NCI-H146 treated with DMSO at 0.1 percent for 48 hours (cell line): Measurements from ENCODE around the gene FHOD3.

ENCODE experiments used
- DNase-seq: peaks from one replicate; lab custom pipeline; 2025; ENCODE audit not compliant: unreplicated experiment; lab: John Stamatoyannopoulos, UW

Gene FHOD3

GRCh38 chr18:36297417-36298125 lies at the start of gene FHOD3:
TSS of gene FHOD3 (plus strand) at chr18:36297713. CDS start at chr18:36297836, 123 bp downstream.
- peak; percentile 72 for DNase-seq

DNA sequence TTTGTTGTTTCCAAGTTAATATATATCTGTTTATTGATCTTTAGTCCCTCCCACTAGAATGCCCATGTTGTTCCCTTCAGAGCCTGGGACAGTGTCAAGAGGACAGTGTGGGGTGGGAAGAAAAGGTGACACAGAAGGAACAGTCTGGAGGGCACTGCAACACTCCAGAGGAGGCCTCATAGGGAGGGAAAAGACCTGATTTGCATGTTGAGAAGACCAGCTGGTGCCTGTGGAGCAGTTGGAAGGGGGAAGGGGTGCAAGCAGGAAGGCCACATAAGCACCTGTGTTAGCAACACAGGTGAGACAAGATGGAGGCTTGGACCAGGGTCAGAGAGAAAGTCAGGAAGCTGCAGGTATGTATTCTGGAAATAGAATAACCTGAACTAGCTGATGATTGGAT lies 48.1 kb upstream of the FHOD3 start:
- no peak for DNase-seq

- DNase-seq, result no peak
These were observed 46.7 kb upstream of the FHOD3 start for GRCh38 chr18:36250827-36251226.

DNA sequence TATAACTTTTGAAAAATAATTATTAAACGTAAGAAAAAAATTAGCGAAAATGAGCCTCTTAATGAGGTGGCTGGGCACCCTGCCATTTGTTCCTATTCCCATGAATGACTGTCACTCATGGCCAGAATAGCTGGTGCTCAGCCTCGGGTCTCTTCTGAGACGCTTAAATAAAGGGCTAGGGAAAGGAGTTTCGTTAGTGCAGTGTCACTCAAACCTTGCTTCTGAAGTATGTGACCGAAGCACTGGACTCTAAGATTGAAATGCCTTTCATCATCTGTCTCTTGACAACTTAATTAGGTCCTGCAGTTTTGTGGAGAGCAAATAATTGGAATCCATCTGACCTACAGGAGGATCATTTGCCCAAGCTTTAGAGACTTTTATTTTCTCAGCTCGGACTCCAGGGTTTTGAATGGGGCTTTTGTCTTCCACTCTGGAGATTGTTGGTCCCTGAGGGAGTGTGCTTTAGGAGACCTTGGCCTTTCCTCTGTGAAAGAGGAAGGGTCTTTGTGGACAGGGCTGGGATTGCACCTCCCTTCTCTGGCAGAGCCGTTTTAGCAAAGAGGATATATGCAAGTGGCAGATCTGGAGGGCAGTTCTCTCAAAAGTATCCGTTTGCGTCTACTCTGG lies 42.3 kb upstream of the FHOD3 start:
- DNase-seq, result no peak

GRCh38 chr18:36256094-36256493 lies 41.4 kb upstream of the FHOD3 start:
- no peak for DNase-seq

DNA sequence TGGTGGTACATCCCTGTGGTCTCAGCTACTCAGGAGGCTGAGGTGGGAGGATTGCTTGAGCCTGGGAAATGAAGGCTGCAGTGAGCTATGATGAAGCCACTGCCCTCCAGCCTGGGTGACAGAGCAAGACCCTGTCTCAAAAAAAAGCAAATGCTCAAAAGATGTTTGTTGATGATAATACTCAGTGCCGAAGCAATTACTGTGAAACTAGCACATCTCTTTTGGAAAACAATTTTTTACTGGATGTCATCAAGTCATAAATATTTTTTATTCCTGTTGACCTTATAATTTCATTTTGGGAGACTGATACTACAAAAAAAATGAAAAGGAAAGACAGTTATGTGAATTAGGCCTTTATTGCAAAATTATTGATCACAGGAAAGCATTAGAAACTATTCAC lies 34.5 kb upstream of the FHOD3 start:
- DNase-seq, result no peak

DNA sequence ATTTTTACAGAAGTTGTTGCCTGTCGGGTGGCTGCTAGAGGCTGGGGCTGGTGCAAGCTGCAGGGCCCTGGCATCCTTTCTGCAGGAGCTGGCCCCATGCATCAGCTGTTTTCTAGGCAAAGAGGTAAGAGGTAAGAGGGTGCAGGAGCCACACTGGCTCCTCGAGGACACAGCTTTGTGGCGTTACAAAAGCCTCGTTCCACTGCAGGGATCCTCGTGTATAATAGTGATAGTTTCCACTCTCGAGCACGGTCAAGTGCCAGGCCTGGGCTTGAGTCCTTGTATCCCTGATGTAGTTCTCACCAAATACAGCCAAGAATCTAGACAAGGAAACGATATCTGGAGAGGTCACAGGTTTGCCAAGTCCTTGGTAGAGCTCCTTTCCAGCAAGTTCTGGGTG lies 33.2 kb upstream of the FHOD3 start:
- DNase-seq, result no peak

GRCh38 chr18:36265015-36265414 lies 32.5 kb upstream of the FHOD3 start:
- no peak for DNase-seq

- DNase-seq, result no peak
These were observed 28.4 kb upstream of the FHOD3 start for GRCh38 chr18:36269157-36269556.

GRCh38 chr18:36271153-36271552 lies 26.4 kb upstream of the FHOD3 start:
- no peak for DNase-seq

- DNase-seq, result no peak
These were observed 24.2 kb upstream of the FHOD3 start for GRCh38 chr18:36273347-36273746.

DNA sequence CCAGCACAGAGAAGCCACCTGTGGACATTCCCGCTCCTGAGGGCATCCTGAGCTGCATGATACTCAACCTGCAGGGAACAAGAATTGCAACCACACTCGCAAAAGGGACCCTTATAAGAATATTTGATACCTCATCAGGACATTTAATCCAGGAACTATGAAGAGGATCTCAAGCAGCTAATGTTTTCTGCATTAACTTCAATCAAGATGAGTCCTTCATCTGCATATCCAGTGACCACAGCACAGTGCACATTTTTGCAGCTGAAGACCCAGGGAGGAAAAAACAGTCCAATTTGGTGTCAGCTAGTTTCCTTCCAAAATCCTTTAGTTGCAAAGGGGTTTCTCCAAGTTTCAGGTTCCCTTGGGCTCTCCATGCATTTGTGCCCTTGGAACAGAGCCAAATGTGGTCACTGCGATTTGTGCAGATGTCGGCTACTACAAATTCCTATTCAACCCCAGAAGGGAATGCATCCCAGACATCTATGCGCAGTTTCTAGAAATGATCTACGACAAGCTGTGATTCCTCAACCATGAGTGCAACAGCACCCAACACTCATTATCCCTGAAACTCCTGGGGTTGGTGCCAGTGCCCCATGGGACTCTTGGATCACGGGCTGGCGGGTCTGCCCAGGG lies 23.3 kb upstream of the FHOD3 start:
- DNase-seq, result no peak

- no peak for DNase-seq
These were observed 22.0 kb upstream of the FHOD3 start for GRCh38 chr18:36275561-36275960.

DNA sequence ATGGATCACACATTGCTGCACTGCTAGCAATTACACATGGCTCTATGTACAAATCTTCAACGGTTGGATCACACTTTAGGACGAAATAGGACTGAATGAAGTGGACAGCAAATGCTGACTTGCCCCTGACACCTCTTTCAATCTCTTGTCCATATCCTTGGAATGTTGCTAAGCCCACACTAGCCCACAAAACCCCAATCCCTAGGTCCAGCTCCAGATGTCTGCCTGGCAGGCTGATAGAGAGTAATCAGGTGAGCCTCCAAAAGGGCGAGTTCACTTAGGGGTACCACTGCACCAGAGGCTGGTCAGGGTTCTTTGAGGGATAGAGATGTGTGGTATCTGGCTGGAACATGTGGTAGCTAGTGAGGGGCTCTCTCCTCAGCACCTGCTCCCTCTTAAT lies 18.5 kb upstream of the FHOD3 start:
- DNase-seq, result no peak

DNA sequence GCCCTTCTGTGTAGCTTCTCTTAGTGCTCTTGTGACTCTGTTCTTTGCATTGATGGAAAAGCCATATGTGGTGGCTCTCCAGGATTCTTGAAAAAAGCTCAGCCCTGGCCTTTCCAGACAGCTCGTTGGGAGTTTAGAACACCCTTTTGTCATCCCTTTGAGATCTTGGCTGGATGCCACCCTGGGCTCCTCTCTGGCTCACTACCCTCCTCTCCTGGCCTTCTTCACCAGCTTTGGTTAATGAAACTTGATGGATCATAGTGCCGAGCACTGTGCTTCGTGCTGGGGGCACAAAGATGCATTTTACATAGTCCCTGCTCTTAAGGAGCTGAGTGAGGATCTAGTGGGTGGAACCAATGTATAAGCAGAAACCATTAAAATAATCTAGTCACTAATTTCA lies 15.6 kb upstream of the FHOD3 start:
- no peak for DNase-seq

DNA sequence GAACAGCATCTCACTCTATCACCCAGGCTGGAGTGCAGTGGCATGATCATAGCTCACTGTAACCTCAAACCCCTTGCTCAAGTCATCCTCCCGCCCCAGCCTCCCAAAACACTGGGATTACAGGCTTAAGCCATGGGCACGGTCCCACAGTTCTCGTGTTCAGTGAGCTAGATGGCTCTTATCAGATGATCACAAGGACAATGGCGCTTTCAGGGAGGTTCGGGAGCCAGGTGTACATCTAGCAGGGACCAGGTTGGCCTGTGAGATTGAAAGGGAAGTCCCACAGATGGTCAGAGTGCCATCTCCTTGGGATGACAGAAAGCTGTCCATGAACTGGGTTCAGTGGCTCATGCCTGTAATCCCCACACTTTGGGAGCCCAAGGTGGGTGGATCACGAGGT lies 14.1 kb upstream of the FHOD3 start:
- no peak for DNase-seq

GRCh38 chr18:36284268-36284667 lies 13.2 kb upstream of the FHOD3 start:
- no peak for DNase-seq

GRCh38 chr18:36284671-36285295 lies 12.7 kb upstream of the FHOD3 start:
- DNase-seq, result peak; percentile 80

GRCh38 chr18:36287653-36288052 lies 9.9 kb upstream of the FHOD3 start:
- no peak for DNase-seq

GRCh38 chr18:36288689-36289088 lies 8.8 kb upstream of the FHOD3 start:
- no peak for DNase-seq

GRCh38 chr18:36294031-36294430 lies 3.5 kb upstream of the FHOD3 start:
- DNase-seq, result no peak

- DNase-seq, result no peak
These were observed 2.3 kb upstream of the FHOD3 start for GRCh38 chr18:36295214-36295613.
